Endodermal cell (in vitro differentiated cells): ENCODE results near the gene GKN2. TPM values are rescaled to one million over a fixed set of nuclear protein-coding genes. Genes with fewer than 3 reads are reported as not detected.

ENCODE experiments used
- DNase-seq: peaks from one replicate; pipeline ENCODE4 v3.0.0-alpha.2; 2017
- H3K27ac ChIP-seq: 2 replicates; pipeline ENCODE4 v1.5.1; 2013; ENCODE audit warnings: mild to moderate bottlenecking, low read depth, low read length, moderate library complexity
- H3K27me3 ChIP-seq: 2 replicates; pipeline ENCODE4 v1.6.1; 2013; ENCODE audit warnings: mild to moderate bottlenecking, low read length, moderate library complexity; ENCODE audit not compliant: insufficient read depth, control insufficient read depth, poor library complexity, severe bottlenecking
- H3K36me3 ChIP-seq: 2 replicates; pipeline ENCODE4 v1.7.0; 2013; ENCODE audit warnings: mild to moderate bottlenecking, low read length, moderate library complexity; ENCODE audit not compliant: control insufficient read depth, insufficient read depth
- H3K4me1 ChIP-seq: one replicate; pipeline ENCODE4 v1.7.0; 2013; ENCODE audit warnings: low read length; ENCODE audit not compliant: control insufficient read depth, insufficient read depth
- H3K4me3 ChIP-seq: 2 replicates; pipeline ENCODE4 v1.5.1; 2013; ENCODE audit warnings: mild to moderate bottlenecking, low read length, moderate library complexity
- H3K9ac ChIP-seq: 2 replicates; pipeline ENCODE4 v1.6.1; 2013; ENCODE audit warnings: mild to moderate bottlenecking, low read length, moderate library complexity; ENCODE audit not compliant: poor library complexity, severe bottlenecking; ENCODE audit errors: extremely low read depth
- H3K9me3 ChIP-seq: 2 replicates; pipeline ENCODE4 v1.6.1; 2013; ENCODE audit warnings: mild to moderate bottlenecking, low read length, moderate library complexity; ENCODE audit not compliant: control insufficient read depth
- H3K27ac Mint-ChIP-seq: 2 replicates; pipeline ENCODE4 v1.8.0; 2020; ENCODE audit warnings: mixed read lengths
- H3K27me3 Mint-ChIP-seq: 2 replicates; pipeline ENCODE4 v1.8.0; 2021; ENCODE audit warnings: mild to moderate bottlenecking, mixed read lengths; ENCODE audit not compliant: insufficient read depth
- H3K36me3 Mint-ChIP-seq: 2 replicates; pipeline ENCODE4 v1.8.0; 2020; ENCODE audit warnings: low read depth, mixed read lengths
- H3K4me1 Mint-ChIP-seq: 2 replicates; pipeline ENCODE4 v1.8.0; 2020; ENCODE audit warnings: mixed read lengths
- H3K4me3 Mint-ChIP-seq: 2 replicates; pipeline ENCODE4 v1.8.0; 2020; ENCODE audit warnings: mild to moderate bottlenecking, moderate library complexity, mixed read lengths
- H3K9me3 Mint-ChIP-seq: 2 replicates; pipeline ENCODE4 v1.8.0; 2020; ENCODE audit warnings: mild to moderate bottlenecking, mixed read lengths
- WGBS, 2 experiments: methylation state at CpG; one replicate each; pipeline versions ENCODE4 v1.1.5 to v1.1.7; 2013; ENCODE audit warnings: missing lambda C conversion rate in 2 of 2, mixed read lengths in 1 of 2; ENCODE audit not compliant: insufficient coverage in 1 of 2, insufficient read length in 1 of 2; 5-methylcytosine and 5-hydroxymethylcytosine counted together
- total RNA-seq, 2 donors: library from RNA; stranded (reverse); fragmentation: NEBNext Ultra II Directional in 1 of 2; extraction: Animal tissue kit (Norgen Biotek cat#: 25700) in 1 of 2; gene quantifications; 2 replicates in 1 of 2; 3 replicates in 1 of 2; pipeline ENCODE4 v1.2.1, GENCODE V29; 2021
- TF ChIP-seq, protein P1 (sequence below): fragments of 200-600 bp; sonication (generic); conservative IDR thresholded peaks from 2 replicates; pipeline ENCODE4 v1.5.0; 2021; ENCODE audit warnings: antibody characterized with exemption, mild to moderate bottlenecking

GKN2 gene
- total RNA-seq, 2 donors from 2014 or later: not detected

GRCh38 chr2:68969736-68970490 is 17.2 kb upstream of the GKN2 start:
- H3K27ac ChIP-seq: no peak overlapping the region
- WGBS, 2 experiments: 82 to 84% methylated on average over 7 to 8 of the region's 8 CpGs
- DNase-seq: no peak

DNA sequence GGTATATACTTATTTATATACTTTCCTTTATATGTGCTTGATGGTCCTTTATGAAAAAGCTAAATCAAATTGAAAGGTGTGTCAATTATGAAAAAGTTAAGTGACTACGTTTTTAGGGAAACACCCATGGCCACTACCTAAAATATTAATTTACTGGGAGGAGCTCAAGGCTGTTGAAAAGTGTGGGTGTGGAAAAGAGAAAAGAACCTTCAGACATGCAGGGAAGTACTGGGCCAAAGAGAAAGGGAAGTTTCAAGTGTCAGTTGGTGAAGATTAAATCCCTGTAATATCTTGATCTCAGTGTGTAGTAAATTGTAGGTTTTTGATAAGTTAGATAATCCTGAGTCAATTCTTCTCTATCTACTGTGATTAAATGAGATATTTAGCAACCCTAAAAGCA is 15.5 kb upstream of the GKN2 start:
- DNase-seq: no peak
- Histone ChIP-seq H3K27me3 (peaks cover 5% of the 10 kb centered on the region), H3K27ac (no peak overlapping the region), H3K4me3 (no peak overlapping the region), H3K4me1 (no peaks in the 10 kb centered on the region), H3K9ac (no peak overlapping the region), H3K36me3 (no peaks in the 10 kb centered on the region), H3K9me3 (no peaks in the 10 kb centered on the region)
- TF ChIP-seq, protein P1, sequence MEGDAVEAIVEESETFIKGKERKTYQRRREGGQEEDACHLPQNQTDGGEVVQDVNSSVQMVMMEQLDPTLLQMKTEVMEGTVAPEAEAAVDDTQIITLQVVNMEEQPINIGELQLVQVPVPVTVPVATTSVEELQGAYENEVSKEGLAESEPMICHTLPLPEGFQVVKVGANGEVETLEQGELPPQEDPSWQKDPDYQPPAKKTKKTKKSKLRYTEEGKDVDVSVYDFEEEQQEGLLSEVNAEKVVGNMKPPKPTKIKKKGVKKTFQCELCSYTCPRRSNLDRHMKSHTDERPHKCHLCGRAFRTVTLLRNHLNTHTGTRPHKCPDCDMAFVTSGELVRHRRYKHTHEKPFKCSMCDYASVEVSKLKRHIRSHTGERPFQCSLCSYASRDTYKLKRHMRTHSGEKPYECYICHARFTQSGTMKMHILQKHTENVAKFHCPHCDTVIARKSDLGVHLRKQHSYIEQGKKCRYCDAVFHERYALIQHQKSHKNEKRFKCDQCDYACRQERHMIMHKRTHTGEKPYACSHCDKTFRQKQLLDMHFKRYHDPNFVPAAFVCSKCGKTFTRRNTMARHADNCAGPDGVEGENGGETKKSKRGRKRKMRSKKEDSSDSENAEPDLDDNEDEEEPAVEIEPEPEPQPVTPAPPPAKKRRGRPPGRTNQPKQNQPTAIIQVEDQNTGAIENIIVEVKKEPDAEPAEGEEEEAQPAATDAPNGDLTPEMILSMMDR: no peak
- no peak overlapping the region for H3K4me3 Mint-ChIP-seq
- H3K9me3 Mint-ChIP-seq: no peaks in the 10 kb centered on the region
- H3K27me3 Mint-ChIP-seq: no peaks in the 10 kb centered on the region
- H3K4me1 Mint-ChIP-seq: no peaks in the 10 kb centered on the region
- H3K27ac Mint-ChIP-seq: no peak overlapping the region
- 100% methylated on average over 1 of the region's 1 CpG; no CpG with 5 or more reads in 1 of the 2 experiments for WGBS, 2 experiments
- H3K36me3 Mint-ChIP-seq: no peaks in the 10 kb centered on the region

More at GRCh38 chr2:68969736-68970490, 17.2 kb upstream of the GKN2 start:
- H3K27me3 ChIP-seq: peaks cover 5% of the 10 kb centered on the region
- Mint-ChIP-seq H3K36me3 (no peaks in the 10 kb centered on the region), H3K4me1 (no peaks in the 10 kb centered on the region), H3K9me3 (no peaks in the 10 kb centered on the region), H3K27me3 (no peaks in the 10 kb centered on the region), H3K4me3 (no peak overlapping the region), H3K27ac (no peak overlapping the region)
- no peaks in the 10 kb centered on the region for H3K9me3 ChIP-seq
- H3K9ac ChIP-seq: no peak overlapping the region
- no peaks in the 10 kb centered on the region for H3K4me1 ChIP-seq
- TF ChIP-seq, protein P1: no peak
- H3K4me3 ChIP-seq: no peak overlapping the region
- H3K36me3 ChIP-seq: no peaks in the 10 kb centered on the region

- Histone ChIP-seq H3K9ac (no peak overlapping the region), H3K36me3 (no peaks in the 10 kb centered on the region), H3K4me3 (no peak overlapping the region), H3K9me3 (no peaks in the 10 kb centered on the region), H3K27me3 (peaks cover 5% of the 10 kb centered on the region), H3K4me1 (no peaks in the 10 kb centered on the region), H3K27ac (no peak overlapping the region)
- TF ChIP-seq, protein P1: no peak
- Mint-ChIP-seq H3K4me3 (no peak overlapping the region), H3K4me1 (no peaks in the 10 kb centered on the region), H3K27me3 (peaks cover 1% of the 10 kb centered on the region), H3K27ac (no peak overlapping the region), H3K9me3 (no peaks in the 10 kb centered on the region), H3K36me3 (no peaks in the 10 kb centered on the region)
- no peak for DNase-seq
These were observed 11.6 kb upstream of the GKN2 start for GRCh38 chr2:68964282-68964681.
